Spleen (tissue), 7 donors: ENCODE results near the gene ALG1.
A peak's percentile ranks its signal among the peaks of the same experiment; 100 is the strongest.
"Not testable (repeated sequence)": the region's sequence is repeated elsewhere in the genome, so short reads cannot be mapped to it uniquely, and the experiment has no call there.

Experiments used
- CTCF ChIP-seq, 11 experiments: fragments of 200-600 bp in 7 of 11; fragments of 450-650 bp in 4 of 11; sonication (generic) in 4 of 11; IDR thresholded peaks in 8 of 11; conservative IDR thresholded peaks in 3 of 11; 1 replicate in 7 of 11; 2 replicates in 4 of 11; pipeline versions ENCODE4 v1.4.0 to v1.8.0; 2016 to 2021; ENCODE audit warnings: antibody characterized with exemption in 11 of 11, inconsistent platforms in 4 of 11, mild to moderate bottlenecking in 1 of 11
- POLR2A ChIP-seq, 3 donors: fragments of 450-650 bp; IDR thresholded peaks; one replicate each; pipeline ENCODE4 v1.5.1; 2017; ENCODE audit warnings: antibody characterized with exemption in 3 of 3, mild to moderate bottlenecking in 1 of 3
- POLR2AphosphoS5 ChIP-seq, 3 donors: sonication (generic); formaldehyde crosslinking; IDR thresholded peaks; one replicate each; pipeline ENCODE4 v1.5.1; 2017; ENCODE audit warnings: antibody characterized with exemption in 3 of 3
- donor health status: DM: no; HTN: no; CAD: no; lungs with moderate emphysema.
- donor health status: DM: no; HTN: no; CAD: no.
- donor health status: DM: no; HTN: no; CAD: no.

- TF ChIP-seq CTCF (IDR thresholded peaks at IDR 0.05 in 8 of 11, conservative IDR thresholded peaks at IDR 0.05 in 3 of 11), result peak in 1 of 11 experiments; percentile 11
- TF ChIP-seq POLR2A (IDR thresholded peaks at IDR 0.05), result not testable (repeated sequence)
- TF ChIP-seq POLR2AphosphoS5 (IDR thresholded peaks at IDR 0.05), result peak; percentile 45 to 73 (median 72)
Measured at GRCh38 chr16:5097470-5098220, 26.0 kb downstream of the ALG1 start, which contains the start of gene EEF2KMT.
